Calu3 (cell line): ENCODE measurements around the gene GRK6. TPM values are rescaled to one million over a fixed set of nuclear protein-coding genes. Genes with fewer than 3 reads are reported as not detected.

Experiments used
- BruUV-seq: library from RNA; stranded (reverse); fragments of 400-500 nt; replicated peaks from 2 replicates; lab custom pipeline; 2021; lab: Mats Ljungman, UMichigan
- CTCF ChIA-PET: fragments of 300-600 bp; sonication (Branson Sonifier 250); formaldehyde crosslinking; loops from one replicate; lab custom pipeline; 2022; ENCODE audit warnings: antibody characterized with exemption; lab: Charles Lee
- DNase-seq: peaks from one replicate; pipeline ENCODE4 v3.0.0; 2022
- H3K27ac Mint-ChIP-seq: one replicate; pipeline ENCODE4 v1.8.0; 2022; ENCODE audit warnings: mixed read lengths; ENCODE audit not compliant: unreplicated experiment
- H3K27me3 Mint-ChIP-seq: one replicate; pipeline ENCODE4 v1.8.0; 2022; ENCODE audit warnings: mixed read lengths; ENCODE audit not compliant: unreplicated experiment
- H3K36me3 Mint-ChIP-seq: one replicate; pipeline ENCODE4 v1.8.0; 2022; ENCODE audit warnings: mild to moderate bottlenecking, moderate library complexity, mixed read lengths; ENCODE audit not compliant: insufficient read depth, unreplicated experiment
- H3K4me1 Mint-ChIP-seq: one replicate; pipeline ENCODE4 v1.8.0; 2022; ENCODE audit warnings: mild to moderate bottlenecking, low read depth, mixed read lengths; ENCODE audit not compliant: unreplicated experiment
- H3K4me3 Mint-ChIP-seq: one replicate; pipeline ENCODE4 v1.8.0; 2022; ENCODE audit warnings: mild to moderate bottlenecking, low read depth, moderate library complexity, mixed read lengths; ENCODE audit not compliant: unreplicated experiment
- H3K9me3 Mint-ChIP-seq: one replicate; pipeline ENCODE4 v1.8.0; 2022; ENCODE audit warnings: low read depth, mixed read lengths; ENCODE audit not compliant: unreplicated experiment
- intact Hi-C: fragments of 100-400 bp; cut with micrococcal nuclease; formaldehyde crosslinking; loops from one replicate; pipeline ENCODE4 v1.10.0; 2022; ENCODE audit not compliant: unreplicated experiment
- total RNA-seq: library from RNA; stranded (reverse); gene quantifications from 2 replicates; pipeline ENCODE4 v1.2.3, GENCODE V29; 2022
- TF ChIP-seq, protein P1 (sequence below): fragments of 200-600 bp; IDR thresholded peaks from one replicate; pipeline ENCODE4 v1.8.0; 2022; ENCODE audit warnings: antibody characterized with exemption; ENCODE audit not compliant: unreplicated experiment

The GRK6 gene
- total RNA-seq, 1 experiment from 2014 or later: 72.6 TPM

DNA sequence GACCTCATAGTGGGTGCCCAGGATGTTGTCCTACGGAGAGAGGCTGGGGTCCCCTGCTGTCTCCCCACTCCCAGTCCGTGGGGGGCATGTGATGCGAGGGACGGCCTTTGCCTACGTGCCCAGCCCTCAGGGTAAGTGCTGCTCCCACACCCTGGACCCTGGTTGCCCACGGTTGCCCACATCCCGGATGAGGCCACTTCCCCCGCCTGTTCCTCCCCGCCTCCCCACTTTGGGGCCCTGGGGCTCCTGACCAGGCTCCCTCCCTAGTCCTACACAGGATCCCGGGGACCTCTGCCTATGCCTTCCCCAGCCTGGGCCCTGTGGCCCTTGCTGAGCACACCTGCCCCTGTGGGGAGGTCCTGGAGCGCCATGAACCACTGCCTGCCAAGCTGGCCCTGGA, 40.8 kb upstream of the GRK6 start:
- H3K4me1 Mint-ChIP-seq: peaks cover 36% of the 10 kb centered on the region
- no TSS peak for BruUV-seq
- no peaks in the 10 kb centered on the region for H3K27me3 Mint-ChIP-seq
- DNase-seq: no peak
- H3K4me3 Mint-ChIP-seq: no peak overlapping the region
- TF ChIP-seq, protein P1, sequence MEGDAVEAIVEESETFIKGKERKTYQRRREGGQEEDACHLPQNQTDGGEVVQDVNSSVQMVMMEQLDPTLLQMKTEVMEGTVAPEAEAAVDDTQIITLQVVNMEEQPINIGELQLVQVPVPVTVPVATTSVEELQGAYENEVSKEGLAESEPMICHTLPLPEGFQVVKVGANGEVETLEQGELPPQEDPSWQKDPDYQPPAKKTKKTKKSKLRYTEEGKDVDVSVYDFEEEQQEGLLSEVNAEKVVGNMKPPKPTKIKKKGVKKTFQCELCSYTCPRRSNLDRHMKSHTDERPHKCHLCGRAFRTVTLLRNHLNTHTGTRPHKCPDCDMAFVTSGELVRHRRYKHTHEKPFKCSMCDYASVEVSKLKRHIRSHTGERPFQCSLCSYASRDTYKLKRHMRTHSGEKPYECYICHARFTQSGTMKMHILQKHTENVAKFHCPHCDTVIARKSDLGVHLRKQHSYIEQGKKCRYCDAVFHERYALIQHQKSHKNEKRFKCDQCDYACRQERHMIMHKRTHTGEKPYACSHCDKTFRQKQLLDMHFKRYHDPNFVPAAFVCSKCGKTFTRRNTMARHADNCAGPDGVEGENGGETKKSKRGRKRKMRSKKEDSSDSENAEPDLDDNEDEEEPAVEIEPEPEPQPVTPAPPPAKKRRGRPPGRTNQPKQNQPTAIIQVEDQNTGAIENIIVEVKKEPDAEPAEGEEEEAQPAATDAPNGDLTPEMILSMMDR: no peak
- no peak overlapping the region for H3K27ac Mint-ChIP-seq
- CTCF ChIA-PET: interaction anchor here (1.1 kb wide), 1 partner anchor 16 kb away, joined by 4 read pairs; no protein-coding TSS in a partner anchor
- no peaks in the 10 kb centered on the region for H3K9me3 Mint-ChIP-seq
- peaks cover 13% of the 10 kb centered on the region for H3K36me3 Mint-ChIP-seq
- intact Hi-C loops: no loop called here

GRCh38 chr5:177386542-177386941, 39.9 kb upstream of the GRK6 start:
- TF ChIP-seq, protein P1: no peak
- Mint-ChIP-seq H3K27me3 (no peaks in the 10 kb centered on the region), H3K4me3 (no peak overlapping the region), H3K36me3 (peaks cover 17% of the 10 kb centered on the region), H3K27ac (no peak overlapping the region), H3K4me1 (peaks cover 45% of the 10 kb centered on the region), H3K9me3 (no peaks in the 10 kb centered on the region)
- no TSS peak for BruUV-seq
- CTCF ChIA-PET: interaction anchor here (0.5 to 1.1 kb wide), 4 partner anchors 15 to 1317 kb away, joined by 3 to 5 read pairs (median 4); no protein-coding TSS in a partner anchor
- intact Hi-C loops: no loop called here
- DNase-seq: no peak

- H3K27ac Mint-ChIP-seq: no peak overlapping the region
- H3K4me3 Mint-ChIP-seq: no peak overlapping the region
- CTCF ChIA-PET: interaction anchor here (1.0 kb wide), 1 partner anchor 297 kb away, joined by 5 read pairs; no protein-coding TSS in a partner anchor
- peaks cover 19% of the 10 kb centered on the region for H3K36me3 Mint-ChIP-seq
- peaks cover 41% of the 10 kb centered on the region for H3K4me1 Mint-ChIP-seq
- DNase-seq: no peak
- TF ChIP-seq, protein P1: no peak
- H3K27me3 Mint-ChIP-seq: no peaks in the 10 kb centered on the region
- H3K9me3 Mint-ChIP-seq: no peaks in the 10 kb centered on the region
- no TSS peak for BruUV-seq
- intact Hi-C loops: no loop called here
Observed at GRCh38 chr5:177387405-177387804, 39.1 kb upstream of the GRK6 start.

DNA sequence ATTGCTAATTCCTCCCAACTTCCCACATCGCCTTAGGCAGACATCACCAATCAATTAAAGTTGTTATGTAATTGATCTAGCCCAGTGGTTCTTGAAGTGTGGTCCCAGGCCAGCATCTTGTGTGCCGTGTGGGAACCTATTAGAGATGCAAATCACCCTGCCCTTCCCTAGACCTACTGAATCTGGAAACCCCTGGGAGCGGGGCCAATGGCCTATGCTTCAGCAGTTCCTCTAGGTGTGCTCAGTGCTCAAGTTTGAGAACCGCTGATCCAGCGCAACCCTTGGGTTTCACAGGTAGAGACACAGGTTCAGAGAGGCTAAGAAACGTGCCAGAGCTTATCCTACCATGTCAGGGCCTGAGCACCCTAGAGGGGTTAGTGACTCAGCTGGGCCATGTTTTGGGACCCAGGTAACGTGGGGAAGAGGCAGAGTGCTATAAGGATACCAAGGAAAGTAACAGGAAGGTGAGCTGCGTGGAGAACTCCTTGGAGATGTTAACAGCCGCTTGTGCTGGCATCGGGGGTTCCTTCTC, 37.9 kb upstream of the GRK6 start:
- Mint-ChIP-seq H3K9me3 (no peaks in the 10 kb centered on the region), H3K4me1 (peaks cover 38% of the 10 kb centered on the region), H3K36me3 (peaks cover 19% of the 10 kb centered on the region), H3K27me3 (no peaks in the 10 kb centered on the region), H3K4me3 (peak overlapping the region; percentile 51), H3K27ac (peak overlapping the region; percentile 75)
- intact Hi-C loops: no loop called here
- CTCF ChIA-PET: interaction anchor here (0.8 to 5.3 kb wide), 10 partner anchors 10 to 109 kb away, joined by 3 to 94 read pairs (median 18); partner anchors contain the start of genes MXD3, PDLIM7, PRELID1 and RAB24
- no peak for DNase-seq
- no TSS peak for BruUV-seq
- TF ChIP-seq, protein P1: no peak
